ENCODE data around the gene DMPK. TPM values are rescaled to one million over a fixed set of nuclear protein-coding genes. Genes with fewer than 3 reads are reported as not detected.

The DMPK gene
- total RNA-seq, 2 experiments from 2014 or later, result 26.4 to 32.2 TPM

DNA sequence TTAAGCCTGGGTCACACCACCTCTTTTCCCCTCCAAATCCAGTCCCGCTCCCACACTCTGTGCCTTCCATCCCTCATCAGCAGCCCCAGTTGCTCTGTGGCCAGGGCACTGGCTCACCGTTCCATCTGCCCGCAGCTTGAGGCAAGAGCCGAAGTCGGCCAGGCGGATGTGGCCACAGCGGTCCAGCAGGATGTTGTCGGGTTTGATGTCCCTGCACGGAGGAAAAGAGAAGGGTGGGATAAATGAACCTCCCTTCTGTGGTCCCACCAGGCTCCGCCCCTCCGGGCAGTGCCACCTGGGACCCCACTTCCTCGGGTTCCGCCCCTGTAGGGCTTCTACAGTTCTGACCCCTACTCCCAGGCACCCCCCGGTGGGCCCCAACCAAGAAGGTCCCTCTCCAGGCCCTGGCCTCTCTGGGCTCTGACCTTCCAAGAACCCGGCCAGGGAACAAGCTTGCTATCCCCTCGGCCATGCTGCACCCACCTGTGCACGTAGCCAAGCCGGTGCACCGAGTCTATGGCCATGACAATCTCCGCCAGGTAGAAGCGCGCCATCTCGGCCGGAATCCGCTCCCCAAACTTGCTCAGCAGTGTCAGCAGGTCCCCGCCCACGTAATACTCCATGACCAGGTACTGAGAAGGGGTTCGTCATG lies 4.2 kb downstream of the DMPK start:
- Mint-ChIP-seq H3K9me3 (no peaks in the 10 kb centered on the region), H3K36me3 (no peaks in the 10 kb centered on the region), H3K27ac (no peak overlapping the region), H3K4me1 (peaks cover 13% of the 10 kb centered on the region), H3K4me3 (peak overlapping the region; percentile 18), H3K27me3 (peaks cover 32% of the 10 kb centered on the region)
- ATAC-seq (ENCODE audit: low read depth) (no peak), DNase-seq (no peak)
- POLR2A ChIA-PET, result interaction anchor here (1.2 kb wide), 1 partner anchor 11 kb away, joined by 3 read pairs; no protein-coding TSS in a partner anchor

DNA sequence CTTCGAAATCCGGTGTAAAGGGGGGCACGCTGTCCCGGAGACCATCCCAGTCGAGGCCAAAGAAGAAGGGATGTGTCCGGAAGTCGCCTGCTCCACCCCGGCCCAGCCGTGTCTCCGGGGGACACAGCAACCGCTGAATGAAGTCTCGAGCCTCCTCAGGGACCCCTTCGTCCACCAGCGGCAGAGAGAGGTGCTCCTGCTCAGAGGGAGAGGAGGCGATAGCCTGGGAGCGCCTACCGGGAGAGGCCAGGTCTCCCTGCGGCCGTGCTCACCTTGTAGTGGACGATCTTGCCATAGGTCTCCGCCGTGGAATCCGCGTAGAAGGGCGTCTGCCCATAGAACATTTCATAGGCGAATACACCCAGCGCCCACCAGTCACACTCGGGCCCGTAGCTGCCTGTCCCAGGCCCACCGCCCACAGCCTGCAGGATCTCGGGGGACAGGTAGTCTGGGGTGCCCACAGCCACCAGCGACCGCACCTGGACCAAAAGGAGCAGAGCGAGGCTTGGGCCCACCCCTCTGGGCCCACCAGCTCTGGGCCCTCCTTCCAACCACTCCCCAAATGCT lies 4.8 kb downstream of the DMPK start:
- Mint-ChIP-seq H3K4me3 (no peak overlapping the region), H3K4me1 (peaks cover 13% of the 10 kb centered on the region), H3K9me3 (no peaks in the 10 kb centered on the region), H3K27ac (no peak overlapping the region), H3K27me3 (peaks cover 28% of the 10 kb centered on the region), H3K36me3 (no peaks in the 10 kb centered on the region)
- ATAC-seq (ENCODE audit: low read depth) (no peak), DNase-seq (no peak)
- POLR2A ChIA-PET, result no interaction called here

DNA sequence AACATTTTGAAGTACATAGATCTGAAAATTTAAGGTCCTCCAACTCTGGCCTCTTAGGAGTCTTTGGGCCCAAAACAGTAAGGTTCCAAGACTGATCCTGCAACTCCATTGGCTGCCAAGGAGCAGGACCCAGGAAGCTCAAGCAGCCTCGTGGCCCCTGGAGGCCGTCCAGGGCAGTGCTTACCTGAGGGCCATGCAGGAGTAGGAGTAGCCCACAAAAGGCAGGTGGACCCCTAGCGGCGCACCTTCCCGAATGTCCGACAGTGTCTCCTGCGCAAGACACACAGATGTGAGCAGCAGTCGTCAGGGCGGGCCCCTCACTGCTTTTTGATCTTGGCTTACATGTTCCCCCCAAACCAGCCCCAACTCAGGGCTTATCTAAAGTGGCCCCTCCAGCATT lies 7.5 kb downstream of the DMPK start:
- H3K27ac Mint-ChIP-seq, result no peak overlapping the region

DNA sequence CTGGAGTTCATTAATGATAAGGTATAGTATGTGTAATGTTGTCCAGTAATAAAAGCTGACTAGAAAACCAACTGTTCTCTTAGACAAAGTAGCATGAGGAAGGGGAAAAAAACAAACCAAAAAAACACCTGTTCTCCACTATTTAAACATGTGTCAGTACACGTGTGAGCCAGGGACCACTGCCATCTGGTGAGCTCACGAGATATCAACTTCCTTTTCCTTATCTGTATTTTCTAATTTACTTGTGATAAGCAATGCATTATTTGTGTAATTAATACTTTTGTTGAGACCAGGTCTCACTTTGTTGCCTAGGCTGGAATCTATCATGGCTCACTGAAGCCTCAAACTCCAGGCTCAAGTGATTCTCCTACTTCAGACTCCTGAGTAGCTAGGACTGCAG lies 8.9 kb downstream of the DMPK start:
- Mint-ChIP-seq H3K4me1 (peaks cover 5% of the 10 kb centered on the region), H3K27ac (no peak overlapping the region), H3K9me3 (no peaks in the 10 kb centered on the region), H3K27me3 (peaks cover 11% of the 10 kb centered on the region), H3K36me3 (no peaks in the 10 kb centered on the region), H3K4me3 (no peak overlapping the region)
- POLR2A ChIA-PET, result no interaction called here
- ATAC-seq (ENCODE audit: low read depth) (no peak), DNase-seq (no peak)

More for the DNA sequence above, 7.5 kb downstream of the DMPK start:
- POLR2A ChIA-PET, result no interaction called here
- Mint-ChIP-seq H3K4me1 (peaks cover 16% of the 10 kb centered on the region), H3K27me3 (peaks cover 18% of the 10 kb centered on the region), H3K9me3 (no peaks in the 10 kb centered on the region), H3K4me3 (no peak overlapping the region), H3K36me3 (no peaks in the 10 kb centered on the region)
- no peak for ATAC-seq (ENCODE audit: low read depth)
- DNase-seq, result no peak

DNA sequence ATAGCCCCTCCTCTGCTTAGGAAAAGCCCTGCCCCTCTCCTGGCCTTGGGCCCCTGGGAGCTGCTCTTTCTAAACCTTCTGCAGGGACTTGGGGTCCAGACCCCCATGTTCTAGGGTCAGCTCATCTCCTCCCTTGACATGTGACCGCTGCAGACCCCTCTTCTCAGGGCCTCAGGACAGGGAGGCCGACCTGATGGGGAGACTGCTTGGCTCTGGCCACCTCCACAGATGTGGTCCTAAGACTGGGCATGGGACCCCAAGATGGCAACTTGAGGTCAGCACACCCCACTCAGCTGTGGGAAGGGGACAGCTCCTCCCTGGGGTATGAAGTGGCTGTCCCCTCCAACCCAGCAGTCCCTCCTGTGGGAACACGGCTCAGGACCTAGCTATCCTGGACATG lies 9.4 kb downstream of the DMPK start:
- ATAC-seq (ENCODE audit: low read depth), result no peak
- DNase-seq, result no peak
- H3K9me3 Mint-ChIP-seq, result no peaks in the 10 kb centered on the region
- H3K4me3 Mint-ChIP-seq, result no peak overlapping the region
- H3K27ac Mint-ChIP-seq, result no peak overlapping the region
- no peaks in the 10 kb centered on the region for H3K36me3 Mint-ChIP-seq
- H3K4me1 Mint-ChIP-seq, result peaks cover 5% of the 10 kb centered on the region
- peaks cover 12% of the 10 kb centered on the region for H3K27me3 Mint-ChIP-seq
- POLR2A ChIA-PET, result no interaction called here

DNA sequence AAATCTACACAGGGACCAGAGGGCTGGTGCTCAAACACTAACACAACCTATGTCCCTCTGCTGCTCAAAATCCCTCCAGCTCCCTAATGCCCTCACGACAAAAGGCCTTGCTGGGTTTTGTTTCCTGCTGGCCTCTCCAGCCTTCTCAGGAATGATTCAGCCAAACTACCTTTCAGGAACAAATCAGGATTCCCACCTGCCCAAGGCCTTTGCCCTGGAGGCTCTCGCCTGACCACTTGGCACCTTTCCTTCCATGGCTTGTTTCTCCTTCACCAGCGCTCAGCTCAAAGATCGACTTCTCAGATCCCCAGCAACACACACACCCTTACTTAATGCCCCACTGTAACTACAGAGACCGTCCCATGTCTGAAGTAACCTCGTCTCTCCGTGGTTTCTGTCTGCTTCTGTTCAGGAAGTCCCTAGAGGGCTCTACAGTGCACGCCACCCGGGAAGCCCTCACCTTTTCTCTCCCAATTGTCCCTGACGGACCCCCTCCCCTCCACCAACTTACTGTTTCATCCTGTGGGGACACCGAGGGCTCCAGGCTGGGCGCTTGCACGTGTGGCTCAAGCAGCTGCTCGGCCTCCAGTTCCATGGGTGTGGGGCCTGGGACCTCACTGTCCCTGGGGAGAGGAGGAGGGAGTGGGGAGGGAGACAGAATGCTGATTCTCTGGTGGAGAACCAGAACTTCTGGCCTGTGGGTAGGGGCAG lies 10.0 kb downstream of the DMPK start:
- H3K9me3 Mint-ChIP-seq, result no peaks in the 10 kb centered on the region

DNA sequence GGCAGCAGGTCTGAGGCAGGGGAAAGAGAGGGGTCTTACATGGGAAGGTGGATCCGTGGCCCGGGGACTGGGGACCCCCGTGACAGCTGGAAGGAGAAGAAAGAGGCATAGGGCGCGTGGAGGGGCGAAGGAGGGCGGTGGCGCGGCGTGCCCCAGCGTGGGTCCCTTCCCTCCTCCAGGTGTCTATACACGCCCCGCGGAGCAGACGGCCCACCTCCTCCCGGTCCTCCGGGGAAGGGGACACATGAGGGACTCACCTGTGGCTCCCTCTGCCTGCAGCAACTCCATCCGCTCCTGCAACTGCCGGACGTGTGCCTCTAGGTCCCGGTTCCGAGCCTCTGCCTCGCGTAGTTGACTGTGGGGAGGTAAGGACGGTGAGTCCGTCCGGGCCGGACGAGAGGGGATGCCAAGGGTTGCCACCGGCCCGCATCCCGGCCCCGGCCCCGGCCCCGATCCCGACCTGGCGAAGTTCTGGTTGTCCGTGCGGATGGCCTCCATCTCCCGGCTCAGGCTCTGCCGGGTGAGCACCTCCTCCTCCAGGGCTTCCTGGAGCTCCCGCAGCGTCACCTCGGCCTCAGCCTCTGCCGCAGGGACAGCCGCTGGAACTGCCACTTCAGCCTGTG lies 10.9 kb downstream of the DMPK start:
- H3K4me3 Mint-ChIP-seq, result peak overlapping the region; percentile 40

More for the DNA sequence above, 10.0 kb downstream of the DMPK start:
- POLR2A ChIA-PET, result interaction anchor here (0.8 kb wide), 1 partner anchor 23 kb away, joined by 3 read pairs; no protein-coding TSS in a partner anchor
- H3K4me1 Mint-ChIP-seq, result peaks cover 5% of the 10 kb centered on the region
- H3K4me3 Mint-ChIP-seq, result no peak overlapping the region
- ATAC-seq (ENCODE audit: low read depth), result no peak
- no peaks in the 10 kb centered on the region for H3K36me3 Mint-ChIP-seq
- H3K27ac Mint-ChIP-seq, result no peak overlapping the region
- DNase-seq, result no peak
- H3K27me3 Mint-ChIP-seq, result peaks cover 15% of the 10 kb centered on the region

DNA sequence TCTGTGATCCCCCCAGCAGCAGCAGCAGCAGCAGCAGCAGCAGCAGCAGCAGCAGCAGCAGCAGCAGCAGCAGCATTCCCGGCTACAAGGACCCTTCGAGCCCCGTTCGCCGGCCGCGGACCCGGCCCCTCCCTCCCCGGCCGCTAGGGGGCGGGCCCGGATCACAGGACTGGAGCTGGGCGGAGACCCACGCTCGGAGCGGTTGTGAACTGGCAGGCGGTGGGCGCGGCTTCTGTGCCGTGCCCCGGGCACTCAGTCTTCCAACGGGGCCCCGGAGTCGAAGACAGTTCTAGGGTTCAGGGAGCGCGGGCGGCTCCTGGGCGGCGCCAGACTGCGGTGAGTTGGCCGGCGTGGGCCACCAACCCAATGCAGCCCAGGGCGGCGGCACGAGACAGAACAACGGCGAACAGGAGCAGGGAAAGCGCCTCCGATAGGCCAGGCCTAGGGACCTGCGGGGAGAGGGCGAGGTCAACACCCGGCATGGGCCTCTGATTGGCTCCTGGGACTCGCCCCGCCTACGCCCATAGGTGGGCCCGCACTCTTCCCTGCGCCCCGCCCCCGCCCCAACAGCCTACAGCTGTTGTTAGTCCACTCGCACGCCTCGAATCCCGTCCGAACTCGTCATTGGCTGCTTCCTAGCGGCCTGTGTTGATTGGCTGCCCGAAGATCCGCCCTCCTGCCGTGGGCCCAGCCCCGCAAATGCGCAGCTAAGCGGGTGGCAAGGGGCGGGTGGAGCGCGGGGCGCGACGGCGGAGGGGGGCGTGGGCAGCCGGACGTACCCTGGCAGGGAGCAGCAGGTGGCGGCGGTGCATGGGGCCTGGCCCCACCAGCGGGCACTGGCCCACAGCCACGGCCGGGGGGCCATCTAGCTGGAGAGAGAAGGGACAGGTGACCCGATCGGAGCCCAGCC lies 11.8 kb downstream of the DMPK start:
- H3K4me3 Mint-ChIP-seq, result peak overlapping the region; percentile 91
- H3K4me1 Mint-ChIP-seq, result peaks cover 5% of the 10 kb centered on the region
- POLR2A ChIA-PET, result interaction anchor here (0.6 to 3.0 kb wide), 8 partner anchors 9 to 247 kb away, joined by 3 to 37 read pairs (median 10); partner anchors contain the start of genes DMWD and IRF2BP1
- no peaks in the 10 kb centered on the region for H3K36me3 Mint-ChIP-seq
- DNase-seq (peak; percentile 96), ATAC-seq (ENCODE audit: low read depth) (peak; percentile 71)
- H3K27me3 Mint-ChIP-seq, result peaks cover 11% of the 10 kb centered on the region
- no peaks in the 10 kb centered on the region for H3K9me3 Mint-ChIP-seq
- peak overlapping the region; percentile 86 for H3K27ac Mint-ChIP-seq

More for the DNA sequence above, 10.9 kb downstream of the DMPK start:
- Mint-ChIP-seq H3K36me3 (no peaks in the 10 kb centered on the region), H3K4me1 (peaks cover 5% of the 10 kb centered on the region), H3K9me3 (no peaks in the 10 kb centered on the region), H3K27me3 (peaks cover 11% of the 10 kb centered on the region), H3K27ac (no peak overlapping the region)
- POLR2A ChIA-PET, result interaction anchor here (0.8 to 1.1 kb wide), 2 partner anchors 24 to 246 kb away, joined by 3 to 4 read pairs; no protein-coding TSS in a partner anchor
- ATAC-seq (ENCODE audit: low read depth), result no peak
- peak; percentile 38 for DNase-seq

DNA sequence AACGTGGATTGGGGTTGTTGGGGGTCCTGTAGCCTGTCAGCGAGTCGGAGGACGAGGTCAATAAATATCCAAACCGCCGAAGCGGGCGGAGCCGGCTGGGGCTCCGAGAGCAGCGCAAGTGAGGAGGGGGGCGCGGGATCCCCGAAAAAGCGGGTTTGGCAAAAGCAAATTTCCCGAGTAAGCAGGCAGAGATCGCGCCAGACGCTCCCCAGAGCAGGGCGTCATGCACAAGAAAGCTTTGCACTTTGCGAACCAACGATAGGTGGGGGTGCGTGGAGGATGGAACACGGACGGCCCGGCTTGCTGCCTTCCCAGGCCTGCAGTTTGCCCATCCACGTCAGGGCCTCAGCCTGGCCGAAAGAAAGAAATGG lies 12.5 kb downstream of the DMPK start:
- POLR2A ChIA-PET, result interaction anchor here (0.6 to 3.0 kb wide), 12 partner anchors 9 to 823 kb away, joined by 4 to 37 read pairs (median 9); partner anchors contain the start of genes CCDC61, DMWD, FBXO46 and IRF2BP1
- ATAC-seq (ENCODE audit: low read depth) (peak; percentile 37), DNase-seq (no peak)
- Mint-ChIP-seq H3K4me3 (peak overlapping the region; percentile 91), H3K27me3 (peaks cover 14% of the 10 kb centered on the region), H3K27ac (peak overlapping the region; percentile 86), H3K36me3 (no peaks in the 10 kb centered on the region), H3K9me3 (no peaks in the 10 kb centered on the region), H3K4me1 (peaks cover 5% of the 10 kb centered on the region)

DNA sequence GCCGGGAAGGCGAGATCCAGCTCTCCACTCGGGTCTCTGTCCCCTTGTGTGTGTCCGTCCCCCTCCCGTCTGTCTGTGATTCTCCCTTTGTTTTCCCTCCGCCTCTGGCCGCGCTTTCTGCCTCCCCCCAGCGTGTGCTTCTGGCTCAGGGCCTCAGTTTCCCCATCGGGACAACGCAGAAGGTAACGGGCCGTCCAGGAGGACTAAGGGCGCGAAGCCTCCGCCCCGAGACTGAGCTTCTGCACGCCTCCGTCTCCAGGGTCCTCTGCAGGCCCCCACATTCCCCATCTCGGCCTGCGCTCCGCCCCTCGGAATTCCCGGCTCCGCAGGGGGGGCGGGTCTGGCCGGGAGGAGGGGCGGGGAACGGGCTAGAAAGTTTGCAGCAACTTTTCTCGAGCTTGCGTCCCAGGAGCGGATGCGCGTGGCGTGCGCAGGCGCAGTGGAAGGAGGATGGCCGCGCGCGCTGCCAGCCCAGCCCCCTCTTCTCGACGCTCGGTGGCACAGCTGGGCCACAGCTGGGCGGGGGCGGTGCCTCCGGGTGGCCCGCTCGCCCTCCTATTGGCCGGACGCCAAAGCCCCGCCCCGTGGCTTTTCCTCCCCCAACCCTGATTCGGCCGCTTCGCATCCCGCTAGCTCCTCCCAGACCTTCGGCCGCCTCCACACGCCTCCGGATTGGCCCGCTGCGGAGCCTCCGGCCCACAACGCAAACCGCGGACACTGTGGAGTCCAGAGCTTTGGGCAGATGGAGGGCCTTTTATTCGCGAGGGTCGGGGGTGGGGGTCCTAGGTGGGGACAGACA lies 13.1 kb downstream of the DMPK start, which contains the start of gene SIX5:
Gene SIX5 (minus strand): TSS at position 269 of the 799 bp plus-strand sequence. CDS start 408 bp downstream, outside the sequence.
- peak; percentile 70 for ATAC-seq (ENCODE audit: low read depth)
- POLR2A ChIA-PET, result interaction anchor here (0.6 to 3.0 kb wide), 17 partner anchors 10 to 1841 kb away, joined by 3 to 37 read pairs (median 7); partner anchors contain the start of genes CCDC61, DMPK, DMWD and FBXO46
- Mint-ChIP-seq H3K4me3 (peak within 1 kb of the TSS; percentile 91), H3K27ac (peak within 1 kb of the TSS; percentile 86), H3K27me3 (peaks cover 17% of the 10 kb centered on the region), H3K36me3 (no peaks in the 10 kb centered on the region), H3K9me3 (no peaks in the 10 kb centered on the region), H3K4me1 (peaks cover 5% of the 10 kb centered on the region)
- peak; percentile 99 for DNase-seq

DNA sequence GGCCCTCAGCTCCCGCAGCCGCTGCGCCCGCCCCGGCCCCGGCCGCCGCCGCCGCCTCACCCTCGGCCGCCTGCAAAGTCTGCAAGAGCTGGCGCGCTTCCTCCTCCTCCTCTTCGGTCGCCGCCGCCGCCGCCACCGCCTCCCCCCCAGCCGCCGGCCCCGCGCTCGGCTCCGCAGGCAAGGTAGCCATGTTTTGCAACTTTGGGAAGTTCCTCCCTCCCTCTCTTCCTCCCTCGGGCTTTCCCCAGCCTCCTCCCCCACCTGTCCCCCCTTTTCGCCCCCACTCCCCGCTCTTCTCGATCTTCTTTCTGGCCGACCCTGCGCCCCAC lies 13.7 kb downstream of the DMPK start:
- DNase-seq, result no peak
- POLR2A ChIA-PET, result interaction anchor here (0.6 to 3.0 kb wide), 10 partner anchors 10 to 1840 kb away, joined by 3 to 37 read pairs (median 12); partner anchors contain the start of genes CCDC61, DMWD, FBXO46 and IRF2BP1
- H3K4me3 Mint-ChIP-seq, result peak overlapping the region; percentile 91
- peak overlapping the region; percentile 86 for H3K27ac Mint-ChIP-seq
- no peaks in the 10 kb centered on the region for H3K9me3 Mint-ChIP-seq
- no peaks in the 10 kb centered on the region for H3K36me3 Mint-ChIP-seq
- ATAC-seq (ENCODE audit: low read depth), result no peak
- H3K4me1 Mint-ChIP-seq, result peaks cover 5% of the 10 kb centered on the region
- H3K27me3 Mint-ChIP-seq, result peaks cover 17% of the 10 kb centered on the region
